Lower lobe of right lung (tissue), 2 donors: ENCODE data around the gene VPS33B. TPM values are rescaled to one million over a fixed set of nuclear protein-coding genes. Genes with fewer than 3 reads are reported as not detected.

Experiments
- ATAC-seq, 2 donors: fragments of 200-7000 bp; cut with Tn5 transposase; one replicate each; pipeline ENCODE4 v1.9.1; 2020 to 2022; ENCODE audit warnings: mild to moderate bottlenecking in 2 of 2, moderate library complexity in 2 of 2
- DNase-seq: peaks from one replicate; pipeline ENCODE4 v3.0.0-alpha.2; 2020
- H3K27ac ChIP-seq: fragments of 200-600 bp; one replicate; pipeline ENCODE4 v1.8.0; 2022
- H3K27me3 ChIP-seq: fragments of 200-600 bp; one replicate; pipeline ENCODE4 v1.8.0; 2022; ENCODE audit warnings: low read depth
- H3K36me3 ChIP-seq: fragments of 200-600 bp; one replicate; pipeline ENCODE4 v1.8.0; 2022; ENCODE audit warnings: mild to moderate bottlenecking
- H3K4me1 ChIP-seq: fragments of 200-600 bp; one replicate; pipeline ENCODE4 v1.8.0; 2022
- H3K4me3 ChIP-seq: fragments of 200-600 bp; one replicate; pipeline ENCODE4 v1.8.0; 2022; ENCODE audit warnings: mild to moderate bottlenecking
- H3K9me3 ChIP-seq: fragments of 200-600 bp; one replicate; pipeline ENCODE4 v1.8.0; 2022
- intact Hi-C: fragments of 100-400 bp; cut with DNase I; formaldehyde crosslinking; loops from one replicate; pipeline ENCODE4 v1.11.0; 2022
- long read RNA-seq: library from polyadenylated mRNA; unstranded; transcript quantifications from one replicate; pipeline ENCODE4 v2.0.0, GENCODE V29; 2021
- total RNA-seq: library from RNA; stranded (reverse); fragmentation: NEBNext Ultra II Directional; extraction: Animal tissue kit (Norgen Biotek cat#: 25700); gene quantifications from one replicate; pipeline ENCODE4 v1.2.1, GENCODE V29; 2021
- TF ChIP-seq, protein P1 (sequence below): fragments of 200-600 bp; IDR thresholded peaks from one replicate; pipeline ENCODE4 v1.8.0; 2022; ENCODE audit warnings: antibody characterized with exemption, mild to moderate bottlenecking
- donor health status: DM: no; HTN: yes; CAD: no; lungs with severe emphysema.

VPS33B gene
- 13.3 TPM for total RNA-seq
- long read RNA-seq, transcript VPS33B-201 (23 exons, 2,767 nt), result major isoform, 9 of 16 reads
- long read RNA-seq, partial matches to known transcripts, result 2 of 16 reads
- long read RNA-seq, other reads (novel, unspliced or antisense), result 5 of 16 reads

DNA sequence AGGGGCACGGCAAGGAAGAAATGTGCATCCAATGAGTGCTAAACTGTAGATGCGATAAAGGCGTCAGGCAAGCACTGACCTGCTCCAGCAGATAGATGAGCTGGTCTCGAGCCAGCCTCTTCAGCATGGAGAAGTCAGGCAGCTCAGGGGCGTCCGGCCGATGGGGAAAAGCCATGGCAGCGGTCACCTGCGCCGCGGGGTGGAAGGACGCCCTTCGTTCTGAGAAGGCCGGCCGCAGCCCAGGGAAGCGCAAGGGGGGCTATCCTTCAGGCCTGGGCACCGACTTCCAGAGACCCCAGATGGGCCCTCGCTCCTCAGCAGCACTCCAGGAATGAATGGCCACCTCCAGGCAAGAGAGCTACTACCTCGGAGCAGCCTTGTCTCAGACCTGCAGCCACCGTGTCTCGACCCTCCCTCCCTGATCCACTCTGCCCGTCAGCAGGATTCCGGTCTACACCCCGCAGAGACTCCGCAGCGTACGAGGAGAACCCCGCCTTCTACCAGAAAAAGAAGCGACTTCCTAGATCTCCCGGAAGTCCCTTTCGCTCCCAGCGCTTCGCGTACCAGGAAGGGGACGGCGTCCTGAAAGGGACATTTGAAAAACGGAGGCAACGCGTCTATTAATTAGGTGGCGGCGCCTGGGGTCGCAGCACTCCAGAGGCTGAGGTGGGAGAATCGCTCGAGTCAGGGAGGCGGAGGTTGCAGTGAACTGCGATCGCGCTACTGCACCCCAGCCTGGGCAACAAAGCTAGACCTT, at the start of gene VPS33B:
Gene VPS33B, minus strand, starts transcription at position 520 of the 757 bp plus-strand sequence. Its CDS starts 345 bp downstream, at position 175.
- peak within 1 kb of the TSS; percentile 86 for H3K4me3 ChIP-seq
- peak within 1 kb of the TSS; percentile 75 for H3K27ac ChIP-seq
- TF ChIP-seq, protein P1, sequence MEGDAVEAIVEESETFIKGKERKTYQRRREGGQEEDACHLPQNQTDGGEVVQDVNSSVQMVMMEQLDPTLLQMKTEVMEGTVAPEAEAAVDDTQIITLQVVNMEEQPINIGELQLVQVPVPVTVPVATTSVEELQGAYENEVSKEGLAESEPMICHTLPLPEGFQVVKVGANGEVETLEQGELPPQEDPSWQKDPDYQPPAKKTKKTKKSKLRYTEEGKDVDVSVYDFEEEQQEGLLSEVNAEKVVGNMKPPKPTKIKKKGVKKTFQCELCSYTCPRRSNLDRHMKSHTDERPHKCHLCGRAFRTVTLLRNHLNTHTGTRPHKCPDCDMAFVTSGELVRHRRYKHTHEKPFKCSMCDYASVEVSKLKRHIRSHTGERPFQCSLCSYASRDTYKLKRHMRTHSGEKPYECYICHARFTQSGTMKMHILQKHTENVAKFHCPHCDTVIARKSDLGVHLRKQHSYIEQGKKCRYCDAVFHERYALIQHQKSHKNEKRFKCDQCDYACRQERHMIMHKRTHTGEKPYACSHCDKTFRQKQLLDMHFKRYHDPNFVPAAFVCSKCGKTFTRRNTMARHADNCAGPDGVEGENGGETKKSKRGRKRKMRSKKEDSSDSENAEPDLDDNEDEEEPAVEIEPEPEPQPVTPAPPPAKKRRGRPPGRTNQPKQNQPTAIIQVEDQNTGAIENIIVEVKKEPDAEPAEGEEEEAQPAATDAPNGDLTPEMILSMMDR, result no peak
- H3K27me3 ChIP-seq, result no peaks in the 10 kb centered on the region
- peaks cover 25% of the 10 kb centered on the region for H3K4me1 ChIP-seq
- DNase-seq, result peak; percentile 84
- H3K9me3 ChIP-seq, result no peaks in the 10 kb centered on the region
- intact Hi-C loops, result no loop called here
- ATAC-seq, result peak; percentile 91 to 97
- peaks cover 4% of the 10 kb centered on the region for H3K36me3 ChIP-seq

DNA sequence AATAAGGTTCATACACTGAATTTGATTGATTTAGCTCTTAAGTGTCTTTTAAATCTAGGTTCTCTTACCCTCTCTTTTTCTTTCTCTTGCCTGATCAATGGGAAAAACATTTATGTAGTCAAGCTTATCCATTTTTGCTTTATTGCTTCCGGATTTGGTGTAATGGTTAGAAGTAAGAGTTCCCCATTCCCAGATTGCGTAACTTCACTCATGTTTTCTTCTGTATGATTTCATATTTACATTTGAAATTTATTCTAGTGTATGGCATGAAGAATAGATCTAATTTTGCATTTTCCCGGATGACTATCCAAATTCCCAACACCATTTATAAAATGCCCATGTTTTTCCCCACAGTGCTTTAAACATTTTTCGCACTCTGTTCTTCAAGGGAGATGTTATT, 49.8 kb upstream of the VPS33B start:
- H3K36me3 ChIP-seq, result no peaks in the 10 kb centered on the region
- no peaks in the 10 kb centered on the region for H3K4me1 ChIP-seq
- no peak overlapping the region for H3K27ac ChIP-seq
- peaks cover 7% of the 10 kb centered on the region for H3K27me3 ChIP-seq
- intact Hi-C loops, result no loop called here
- no peaks in the 10 kb centered on the region for H3K9me3 ChIP-seq
- no peak overlapping the region for H3K4me3 ChIP-seq
- ATAC-seq (no peak), DNase-seq (no peak)
- TF ChIP-seq, protein P1, result no peak

DNA sequence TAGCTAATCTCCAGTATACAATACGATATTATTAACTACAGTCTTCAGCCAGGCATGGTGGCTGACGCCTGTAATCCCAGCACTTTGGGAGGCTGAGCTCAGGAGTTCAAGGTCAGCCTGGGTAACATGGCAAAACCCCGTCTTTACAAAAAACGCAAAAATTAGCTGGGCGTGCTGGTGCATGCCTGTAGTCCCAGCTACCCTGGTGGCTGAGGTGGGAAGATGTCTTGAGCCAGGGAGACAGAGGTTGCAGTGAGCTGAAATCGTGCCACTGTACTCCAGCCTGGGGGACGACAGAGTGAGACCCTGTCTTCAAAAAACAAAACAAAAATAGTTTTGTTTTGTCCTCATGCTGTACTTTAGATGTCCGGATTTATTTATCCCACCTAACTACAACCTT, 48.5 kb upstream of the VPS33B start:
- TF ChIP-seq, protein P1, result no peak
- peaks cover 7% of the 10 kb centered on the region for H3K27me3 ChIP-seq
- H3K9me3 ChIP-seq, result no peaks in the 10 kb centered on the region
- no peak for ATAC-seq
- no peaks in the 10 kb centered on the region for H3K4me1 ChIP-seq
- no peaks in the 10 kb centered on the region for H3K36me3 ChIP-seq
- H3K27ac ChIP-seq, result no peak overlapping the region
- intact Hi-C loops, result no loop called here
- H3K4me3 ChIP-seq, result no peak overlapping the region
- no peak for DNase-seq

DNA sequence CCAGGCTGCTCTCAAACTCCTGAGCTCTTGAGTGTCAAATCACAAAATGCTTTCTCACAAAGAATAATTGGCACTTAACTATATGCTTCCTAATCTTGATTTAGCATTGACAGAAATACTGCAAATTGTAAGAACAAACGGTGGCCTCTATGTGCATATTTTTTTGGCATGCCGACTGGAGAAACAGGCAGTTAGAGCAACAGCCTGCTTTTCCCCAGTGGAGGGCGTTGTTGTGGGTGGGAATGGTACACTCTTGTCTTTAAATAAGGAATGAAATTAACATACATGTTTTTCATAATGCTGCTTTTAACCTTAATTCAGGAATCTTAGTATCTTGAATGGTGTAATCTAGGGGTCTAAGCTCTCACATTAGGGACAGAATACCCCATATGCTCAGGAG, 46.6 kb upstream of the VPS33B start:
- no peak overlapping the region for H3K4me3 ChIP-seq
- H3K27me3 ChIP-seq, result peaks cover 7% of the 10 kb centered on the region
- no peaks in the 10 kb centered on the region for H3K36me3 ChIP-seq
- TF ChIP-seq, protein P1, result no peak
- H3K27ac ChIP-seq, result no peak overlapping the region
- ATAC-seq, result no peak
- H3K4me1 ChIP-seq, result no peaks in the 10 kb centered on the region
- H3K9me3 ChIP-seq, result no peaks in the 10 kb centered on the region
- no peak for DNase-seq
- intact Hi-C loops, result no loop called here

DNA sequence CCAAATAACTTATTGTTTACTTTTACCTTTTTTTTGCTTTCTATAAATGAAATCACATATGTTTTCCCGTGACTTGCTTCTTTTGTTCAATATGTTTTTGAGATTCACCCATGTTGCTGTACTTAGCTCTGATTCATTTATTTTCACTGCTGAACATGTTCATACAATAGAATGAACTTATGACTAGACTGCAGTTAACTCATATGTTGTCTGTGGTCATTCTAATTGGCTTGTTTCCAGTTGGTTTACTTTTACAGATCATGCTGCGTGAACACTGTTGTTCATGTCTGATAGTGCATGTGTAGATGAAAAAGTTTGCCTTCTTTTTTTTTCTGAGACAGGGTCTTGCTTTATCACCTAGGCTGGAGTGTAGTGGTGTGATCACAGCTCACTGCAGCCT, 46.0 kb upstream of the VPS33B start:
- Histone ChIP-seq H3K27me3 (peaks cover 7% of the 10 kb centered on the region), H3K4me3 (no peak overlapping the region), H3K36me3 (no peaks in the 10 kb centered on the region), H3K4me1 (no peaks in the 10 kb centered on the region), H3K27ac (no peak overlapping the region), H3K9me3 (no peaks in the 10 kb centered on the region)
- TF ChIP-seq, protein P1, result no peak
- no peak for DNase-seq
- ATAC-seq, result no peak
- intact Hi-C loops, result no loop called here
